Raji (cell line): ENCODE measurements around the gene ARHGAP26.

Experiments used
- POLR2A ChIP-seq: IDR thresholded peaks from 2 replicates; pipeline ENCODE4 v1.6.1; 2011; ENCODE audit warnings: low read depth, low read length, control low read depth; ENCODE audit not compliant: insufficient read depth

The ARHGAP26 gene

GRCh38 chr5:142915813-142916424 is 145.7 kb downstream of the ARHGAP26 start:
- TF ChIP-seq POLR2A = no peak

DNA sequence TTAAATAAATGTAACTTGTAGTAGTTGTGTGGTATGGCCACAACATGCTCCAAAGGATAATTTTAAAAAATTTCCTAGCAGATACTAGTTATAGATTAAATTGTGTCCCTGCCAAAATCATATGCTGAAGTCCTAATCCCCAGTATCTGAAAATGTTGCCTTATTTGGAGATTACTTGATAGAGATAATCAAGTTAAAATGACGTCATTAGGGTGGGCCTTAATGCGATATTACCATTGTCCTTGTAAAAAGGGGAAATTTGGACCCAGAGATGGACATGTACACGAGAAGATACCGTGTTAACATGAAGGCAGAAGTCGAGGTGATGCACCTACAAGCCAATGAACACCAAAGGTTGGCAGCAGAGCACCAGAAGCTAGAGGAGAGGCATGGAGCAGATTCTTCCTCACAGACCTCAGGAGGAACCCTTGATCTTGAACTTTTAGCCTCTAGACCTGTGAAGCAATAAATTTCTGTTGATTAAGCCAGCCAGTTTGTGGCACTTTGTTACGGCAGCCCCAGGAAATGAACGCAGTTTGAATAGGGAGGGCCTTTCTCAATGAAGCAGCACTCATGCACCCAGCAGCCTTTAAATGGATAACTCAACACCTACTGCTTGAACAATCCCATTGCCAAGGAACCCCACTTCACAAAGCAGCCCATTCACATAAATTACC is 148.9 kb downstream of the ARHGAP26 start:
- no peak for TF ChIP-seq POLR2A

DNA sequence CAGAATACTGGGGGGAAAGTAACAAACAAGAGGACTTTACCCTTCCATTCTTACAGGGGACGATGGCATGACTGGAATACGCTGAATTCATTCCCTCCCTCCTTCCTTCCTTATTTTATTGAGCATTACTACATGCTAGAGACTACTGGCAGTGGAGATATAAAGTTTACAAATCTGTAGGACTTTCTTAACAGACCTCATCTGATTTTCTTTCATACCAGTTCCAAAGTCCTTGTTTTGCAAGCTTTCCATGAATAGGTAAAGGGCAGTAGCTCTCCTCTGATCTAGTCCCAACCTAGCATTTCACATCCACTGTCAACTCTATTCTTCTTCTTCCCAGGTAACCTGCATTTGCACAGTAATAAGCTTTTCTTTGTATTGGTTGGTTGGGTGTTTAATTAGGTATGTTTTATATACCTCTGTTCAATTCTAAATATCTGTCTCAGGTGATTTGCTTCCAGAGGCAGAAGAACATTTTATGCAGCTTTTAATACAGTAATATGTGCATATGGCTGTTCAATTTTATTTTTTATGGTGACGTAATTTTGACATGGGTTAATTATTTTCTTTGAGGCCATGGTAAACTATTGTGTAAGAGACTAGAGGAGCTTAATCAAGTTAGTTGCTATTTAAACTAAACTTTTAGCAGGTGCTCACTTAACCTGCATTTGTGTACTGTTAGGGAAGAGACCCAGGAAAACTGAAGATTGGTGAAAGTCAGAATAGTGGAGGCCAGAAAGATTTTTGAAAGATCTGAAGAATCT is 150.9 kb downstream of the ARHGAP26 start:
- no peak for TF ChIP-seq POLR2A

DNA sequence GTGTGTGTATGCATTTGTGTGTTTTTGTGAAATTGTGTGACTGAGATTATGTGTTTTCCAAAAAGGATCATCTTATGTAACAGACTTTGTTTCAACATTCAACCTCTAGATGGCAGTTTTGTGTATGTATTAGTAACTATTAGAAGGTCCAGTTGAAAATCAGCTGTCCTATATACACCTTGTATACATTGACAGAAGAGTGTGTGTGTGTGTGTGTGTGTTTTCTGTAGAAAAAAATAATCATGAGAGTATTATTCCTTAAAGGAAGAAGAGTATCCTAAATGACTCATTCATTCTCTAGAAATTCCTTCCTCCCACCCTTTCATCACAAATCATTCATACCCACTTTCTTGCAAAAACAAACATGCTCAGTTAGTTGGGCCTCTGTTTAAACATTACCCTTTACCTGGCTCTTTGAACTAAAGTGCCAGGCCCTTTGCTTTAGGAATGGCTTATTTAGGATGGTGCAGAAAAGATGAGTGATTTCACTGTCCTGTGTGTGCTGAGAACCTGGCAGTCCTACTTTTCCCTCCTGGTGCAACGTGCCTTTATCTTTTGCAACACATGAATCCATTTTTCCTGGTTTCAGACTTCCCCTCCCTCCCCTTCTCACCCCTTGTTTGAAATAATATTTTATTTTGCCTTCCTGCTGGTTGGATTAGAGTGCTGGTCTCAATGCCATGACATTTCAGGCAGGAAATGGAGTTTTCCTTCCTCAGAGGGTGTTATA is 152.2 kb downstream of the ARHGAP26 start:
- no peak for TF ChIP-seq POLR2A

DNA sequence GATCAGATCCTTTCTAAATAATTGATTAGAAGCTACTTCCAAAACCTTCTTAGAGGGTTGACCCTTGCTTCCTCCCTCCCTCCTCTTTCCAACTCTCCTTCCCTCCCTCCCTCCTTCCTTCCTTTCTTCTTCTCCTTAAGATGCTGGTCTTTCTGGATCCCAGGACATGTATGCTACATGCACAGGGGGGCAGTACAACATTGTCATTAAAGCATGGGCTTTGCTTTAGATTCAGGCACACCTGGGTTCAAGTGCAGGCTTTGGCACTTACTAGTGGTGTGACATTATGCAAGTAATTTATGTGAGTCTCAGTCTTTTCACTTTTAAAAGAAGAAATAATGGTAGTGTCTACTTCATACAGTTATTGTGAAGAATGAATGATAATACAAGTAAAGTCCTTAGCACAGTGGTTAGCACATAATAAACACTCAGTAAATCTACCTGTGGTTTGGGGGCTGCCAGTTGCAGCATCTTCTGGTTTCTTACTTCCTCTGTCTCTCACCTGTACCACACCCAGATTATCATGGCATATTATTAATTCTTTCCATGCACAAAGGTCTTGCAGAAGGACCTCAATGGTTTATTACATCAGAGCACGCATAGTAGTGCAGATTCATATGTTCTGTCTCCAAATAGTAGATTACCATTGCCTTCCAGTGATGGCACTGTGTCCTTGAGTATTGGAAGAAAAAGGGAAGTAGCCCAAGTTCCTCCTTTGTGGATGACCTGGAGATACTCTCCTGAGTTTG is 154.1 kb downstream of the ARHGAP26 start:
- TF ChIP-seq POLR2A = no peak

DNA sequence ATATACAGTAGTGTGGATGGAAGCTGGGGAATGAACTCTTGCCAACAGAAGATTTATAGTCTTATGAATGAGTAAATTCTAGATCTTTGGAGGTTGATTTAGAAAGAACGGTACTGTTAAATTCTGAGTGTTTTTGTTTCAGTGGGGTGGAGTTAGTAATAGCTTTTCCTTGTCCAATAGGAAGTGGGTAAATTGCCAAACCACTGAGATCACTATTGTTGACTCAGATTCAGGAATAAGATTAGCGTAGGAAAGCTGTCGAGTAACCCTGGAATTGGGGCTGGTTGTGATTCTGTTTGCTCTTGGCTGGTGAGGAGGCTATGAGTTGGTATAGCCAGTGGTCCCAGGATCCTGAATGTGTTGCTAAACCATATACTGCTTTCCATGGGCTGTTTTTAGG is 155.6 kb downstream of the ARHGAP26 start:
- TF ChIP-seq POLR2A = no peak

- TF ChIP-seq POLR2A = no peak
Observed at GRCh38 chr5:142926549-142926948, 156.4 kb downstream of the ARHGAP26 start.

- no peak for TF ChIP-seq POLR2A
Observed at GRCh38 chr5:142929587-142929986, 159.4 kb downstream of the ARHGAP26 start.

DNA sequence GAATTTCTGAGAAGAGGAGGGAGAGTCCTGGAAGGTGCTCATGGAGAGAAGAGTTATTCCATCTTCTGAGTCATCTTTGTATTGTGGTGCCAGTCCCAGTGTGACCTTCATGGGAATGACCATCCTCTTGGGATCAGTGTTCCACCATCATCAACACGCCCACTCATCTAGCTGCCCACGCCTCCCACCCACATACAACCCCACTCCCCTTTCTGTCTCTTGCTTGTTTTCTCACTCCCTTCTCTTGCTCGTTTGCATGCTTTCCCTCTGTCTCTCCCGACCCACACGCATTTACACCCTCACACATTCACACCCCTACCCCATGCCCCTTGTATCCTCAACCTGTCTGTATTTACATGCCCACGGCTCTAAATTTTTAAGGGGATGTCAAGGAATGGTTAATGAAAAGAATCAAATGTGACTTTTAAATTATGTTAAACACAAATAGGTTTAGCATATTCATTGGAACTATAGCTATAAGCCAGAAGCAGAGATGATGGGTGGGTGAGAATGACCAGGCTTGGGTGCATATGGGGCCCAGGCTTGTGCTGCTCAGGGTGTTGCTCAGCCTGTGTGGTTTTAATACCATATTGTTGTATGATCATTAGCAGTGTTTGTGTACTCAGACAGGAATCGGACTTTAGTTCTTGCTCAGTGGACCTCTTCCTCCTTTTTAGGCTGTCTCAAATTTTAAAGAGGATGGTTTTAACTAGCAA is 160.4 kb downstream of the ARHGAP26 start:
- TF ChIP-seq POLR2A = no peak

DNA sequence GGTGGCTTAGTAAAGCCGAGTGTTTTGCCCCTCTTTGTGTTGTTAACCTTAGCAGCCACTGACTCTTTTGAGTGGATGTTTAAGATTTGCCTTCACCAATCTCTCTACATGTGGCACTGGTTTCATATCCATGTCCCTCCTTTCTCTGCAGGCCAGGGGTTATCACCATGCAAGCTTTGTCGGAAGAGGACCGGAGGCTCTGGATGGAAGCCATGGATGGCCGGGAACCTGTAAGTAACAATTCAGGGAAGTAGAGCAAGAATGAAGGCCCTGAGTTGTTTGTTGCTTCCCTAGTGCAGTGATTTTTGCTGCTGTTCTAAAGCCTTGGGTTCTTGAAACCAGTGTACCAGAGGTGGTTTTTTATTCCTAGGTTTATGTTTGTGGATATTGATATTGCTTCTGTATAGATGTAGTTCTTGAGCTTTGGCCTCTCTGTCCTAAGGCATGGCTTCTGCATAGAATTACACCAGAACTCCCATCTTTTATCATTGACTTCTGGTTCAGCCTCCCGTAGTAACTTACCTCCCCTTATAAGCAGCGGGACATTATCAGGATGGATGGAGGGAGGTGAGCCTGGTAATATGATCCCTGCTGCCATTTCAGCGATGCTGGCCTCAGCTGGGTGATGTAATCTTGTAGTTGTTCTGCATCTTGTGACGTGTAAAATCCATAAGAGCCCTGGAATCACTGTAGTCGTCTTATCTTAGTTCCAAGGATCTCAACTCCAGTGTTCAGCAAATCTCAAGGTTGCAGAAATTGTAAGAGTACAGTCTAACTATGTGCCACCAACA is 161.9 kb downstream of the ARHGAP26 start:
- no peak for TF ChIP-seq POLR2A

GRCh38 chr5:142934051-142934762 is 164.0 kb downstream of the ARHGAP26 start:
- no peak for TF ChIP-seq POLR2A

GRCh38 chr5:142935014-142935413 is 164.8 kb downstream of the ARHGAP26 start:
- no peak for TF ChIP-seq POLR2A

- no peak for TF ChIP-seq POLR2A
Observed at GRCh38 chr5:142937374-142937773, 167.2 kb downstream of the ARHGAP26 start.
